GM12878 (cell line): ENCODE data around the gene ZNF574. TPM values are rescaled to one million over a fixed set of nuclear protein-coding genes. Genes with fewer than 3 reads are reported as not detected.

ENCODE experiments used
- ATAC-seq: fragments of 200-7000 bp; cut with Tn5 transposase; 3 replicates; pipeline ENCODE4 v1.9.1; 2020; ENCODE audit warnings: mild to moderate bottlenecking, moderate library complexity
- BruUV-seq: library from RNA; stranded (reverse); fragments of 400-500 nt; replicated peaks from 2 replicates; lab custom pipeline; 2021; lab: Mats Ljungman, UMichigan
- CTCF ChIA-PET: fragments of 300-600 bp; sonication (Branson Sonifier 250); formaldehyde crosslinking; extraction: SDS; loops from one replicate; lab custom pipeline; 2021; ENCODE audit warnings: inconsistent platforms; lab: Yijun Ruan, JAX
- POLR2A ChIA-PET: fragments of 350-600 bp; formaldehyde crosslinking; extraction: SDS; loops from one replicate; lab custom pipeline; 2021; ENCODE audit warnings: inconsistent platforms; lab: Charles Lee
- RAD21 ChIA-PET: fragments of 300-600 bp; sonication (Branson Sonifier 250); formaldehyde crosslinking; loops from one replicate; lab custom pipeline; 2023; ENCODE audit warnings: antibody characterized with exemption; ENCODE audit not compliant: unreplicated experiment; lab: Charles Lee
- SMC1A ChIA-PET: fragments of 300-600 bp; sonication (Branson Sonifier 250); formaldehyde crosslinking; loops from one replicate; lab custom pipeline; 2023; ENCODE audit not compliant: unreplicated experiment, uncharacterized antibody; lab: Charles Lee
- DNase-seq: peaks from one replicate; pipeline ENCODE4 v3.0.0-alpha.2; 2011; ENCODE audit warnings: low read depth, low spot score
- FAIRE-seq: peaks from 3 replicates; lab custom pipeline; 2011; peaks lifted over from hg19 to GRCh38; lab: Jason Lieb, UNC
- H2AFZ ChIP-seq: 2 replicates; pipeline ENCODE4 v1.6.0; 2011; ENCODE audit warnings: low read depth, low read length, control low read depth; ENCODE audit not compliant: control insufficient read depth
- H3K27ac ChIP-seq: 2 replicates; pipeline ENCODE4 v1.5.1; 2011; ENCODE audit warnings: control low read depth; ENCODE audit not compliant: control insufficient read depth, insufficient read depth
- H3K27me3 ChIP-seq, 2 experiments: replicated peaks in 1 of 2; 2 replicates each; pipeline versions ENCODE4 v1.6.0 to v1.6.1; 2011; ENCODE audit warnings: low read length in 1 of 2; ENCODE audit not compliant: control insufficient read depth in 2 of 2, insufficient read depth in 2 of 2
- H3K36me3 ChIP-seq, 2 experiments: 2 replicates each; pipeline ENCODE4 v1.5.1; 2011; ENCODE audit warnings: low read length in 1 of 2; ENCODE audit not compliant: control insufficient read depth in 2 of 2, insufficient read depth in 2 of 2
- H3K4me1 ChIP-seq: 2 replicates; pipeline ENCODE4 v1.6.1; 2011; ENCODE audit warnings: mild to moderate bottlenecking, low read length, moderate library complexity, mixed read lengths; ENCODE audit not compliant: control insufficient read depth, insufficient read depth
- H3K4me2 ChIP-seq: 2 replicates; pipeline ENCODE4 v1.6.0; 2011; ENCODE audit warnings: control low read depth; ENCODE audit not compliant: control insufficient read depth, insufficient read depth
- H3K4me3 ChIP-seq: fragments of 200-600 bp; sonication (generic); 2 replicates; pipeline ENCODE4 v1.5.1; 2016
- H3K79me2 ChIP-seq: 2 replicates; pipeline ENCODE4 v1.6.0; 2011; ENCODE audit warnings: low read length; ENCODE audit not compliant: control insufficient read depth, insufficient read depth
- H3K9ac ChIP-seq: 2 replicates; pipeline ENCODE4 v1.8.0; 2011; ENCODE audit warnings: low read length, control low read depth, mixed read lengths; ENCODE audit not compliant: control insufficient read depth, insufficient read depth
- H3K9me3 ChIP-seq: replicated peaks from 3 replicates; pipeline ENCODE4 v1.5.1; 2011; ENCODE audit warnings: mild to moderate bottlenecking, low read length; ENCODE audit not compliant: control insufficient read depth, insufficient read depth
- H4K20me1 ChIP-seq: 2 replicates; pipeline ENCODE4 v1.6.0; 2011; ENCODE audit not compliant: control insufficient read depth, insufficient read depth
- ASH2L ChIP-seq: fragments of 300-600, 200-600 bp; sonication (generic); IDR thresholded peaks from 2 replicates; pipeline ENCODE4 v1.6.1; 2017; ENCODE audit warnings: low read depth, mild to moderate bottlenecking, borderline replicate concordance
- CHD1 ChIP-seq: IDR thresholded peaks from 2 replicates; pipeline ENCODE4 v1.6.1; 2012; ENCODE audit warnings: low read depth, low read length, improper control_type of control experiment
- CREB1 ChIP-seq: IDR thresholded peaks from 2 replicates; pipeline ENCODE4 v1.6.1; 2012; ENCODE audit warnings: low read depth, mild to moderate bottlenecking, inconsistent platforms
- E4F1 ChIP-seq: fragments of 450-650 bp; IDR thresholded peaks from 2 replicates; pipeline ENCODE4 v1.6.1; 2018; ENCODE audit warnings: borderline replicate concordance, mild to moderate bottlenecking; ENCODE audit not compliant: partially characterized antibody
- IRF4 ChIP-seq: IDR thresholded peaks from 2 replicates; pipeline ENCODE4 v1.6.1; 2011; ENCODE audit warnings: low read depth, low read length
- NBN ChIP-seq: fragments of 450-650 bp; IDR thresholded peaks from 2 replicates; pipeline ENCODE4 v1.6.1; 2016
- NFYB ChIP-seq: IDR thresholded peaks from 2 replicates; pipeline ENCODE4 v1.6.1; 2011; ENCODE audit warnings: low read depth, mild to moderate bottlenecking, low read length, improper control_type of control experiment, moderate library complexity; ENCODE audit not compliant: insufficient read depth
- NKRF ChIP-seq: fragments of 450-650 bp; conservative IDR thresholded peaks from 2 replicates; pipeline ENCODE4 v1.6.1; 2017; ENCODE audit warnings: mild to moderate bottlenecking, moderate library complexity
- RCOR1 ChIP-seq: conservative IDR thresholded peaks from 2 replicates; pipeline ENCODE4 v1.6.1; 2012; ENCODE audit warnings: low read depth, low read length, improper control_type of control experiment
- REST ChIP-seq: IDR thresholded peaks from 2 replicates; pipeline ENCODE4 v1.6.1; 2012; ENCODE audit warnings: mild to moderate bottlenecking, low read depth, low read length
- SKIL ChIP-seq: fragments of 450-650 bp; IDR thresholded peaks from 2 replicates; pipeline ENCODE4 v1.6.1; 2017; ENCODE audit warnings: mild to moderate bottlenecking, low read depth, inconsistent platforms; ENCODE audit not compliant: poor library complexity, severe bottlenecking
- SRF ChIP-seq, 2 experiments: IDR thresholded peaks; 2 replicates each; pipeline ENCODE4 v1.6.1; 2011; ENCODE audit warnings: low read depth in 2 of 2, low read length in 2 of 2, mild to moderate bottlenecking in 1 of 2, moderate library complexity in 1 of 2
- ZNF207 ChIP-seq: fragments of 450-650 bp; IDR thresholded peaks from 2 replicates; pipeline ENCODE4 v1.6.1; 2014; ENCODE audit warnings: antibody characterized with exemption, mild to moderate bottlenecking, borderline replicate concordance
- WGBS: methylation state at CpG from one replicate; pipeline ENCODE4 v1.1.6; 2016; ENCODE audit warnings: low lambda C conversion rate; ENCODE audit not compliant: insufficient replicate concordance, insufficient coverage; ENCODE audit errors: missing lambda C conversion rate; 5-methylcytosine and 5-hydroxymethylcytosine counted together
- in situ Hi-C: fragments of 300-500 bp; cut with MboI; formaldehyde crosslinking; loops from 9 replicates; pipeline ENCODE4 v1.14.3; 2018; ENCODE audit warnings: mixed read lengths
- intact Hi-C: fragments of 100-400 bp; cut with micrococcal nuclease; formaldehyde crosslinking; loops from one replicate; pipeline ENCODE4 v1.14.2; 2022; ENCODE audit not compliant: unreplicated experiment
- polyA plus RNA-seq, 11 experiments: library from polyadenylated mRNA; depleted of rRNA in 4 of 11; unstranded in 6 of 11; stranded (reverse) in 5 of 11; fragments of >200 nt; fragmentation: Nextera tagmentation in 4 of 11; fragmentation: Illumina TruSeq in 1 of 11; extraction: Ambion mirVana in 4 of 11; extraction: Trizol in 1 of 11; gene quantifications; 1 replicate in 1 of 11; 2 replicates in 10 of 11; pipeline versions ENCODE4 v1.2.1 to v1.2.3, GENCODE V29; 2011 to 2016; ENCODE audit warnings: inconsistent platforms in 2 of 11, missing spikeins in 2 of 11, low read depth in 1 of 11
- total RNA-seq, 4 experiments: library from RNA; depleted of rRNA in 3 of 4; stranded (reverse); fragments of >200 nt in 3 of 4; fragmentation: Illumina TruSeq in 1 of 4; extraction: Trizol in 1 of 4; gene quantifications; 2 replicates each; pipeline versions ENCODE4 v1.2.1 to v1.2.3, GENCODE V29; 2013 to 2021

Gene ZNF574
- total and polyA plus RNA-seq, 10 of the 15 experiments (the other 5 are each of a cell fraction or from before 2014, with no cell fraction given) = 0.32 to 25.6 (median 11.4) TPM

GRCh38 chr19:42037649-42038048 is 38.3 kb upstream of the ZNF574 start:
- ChIA-PET POLR2A (no interaction called here), RAD21 (no interaction called here), CTCF (interaction anchor here (1.9 kb wide), 1 partner anchor 9 kb away, joined by 15 read pairs; no protein-coding TSS in a partner anchor), SMC1A (no interaction called here)
- in situ Hi-C loops = no loop called here
- Histone ChIP-seq H3K79me2 (no peaks in the 10 kb centered on the region), H3K9ac (no peak overlapping the region), H3K27ac (no peak overlapping the region), H3K4me1 (no peaks in the 10 kb centered on the region), H3K27me3 (no peaks in the 10 kb centered on the region), H3K36me3 (no peaks in the 10 kb centered on the region), H3K4me2 (no peak overlapping the region), H3K9me3 (no peaks in the 10 kb centered on the region), H2AFZ (no peak overlapping the region), H3K4me3 (no peak overlapping the region), H4K20me1 (no peaks in the 10 kb centered on the region)
- DNase-seq = no peak
- no peak for FAIRE-seq
- BruUV-seq = no TSS peak
- 22% methylated on average over 5 of the region's 5 CpGs for WGBS
- intact Hi-C loops = no loop called here
- ATAC-seq = no peak
- no peak for TF ChIP-seq NKRF
- TF ChIP-seq SKIL = no peak
- no peak for TF ChIP-seq NBN
- no peak for TF ChIP-seq REST
- no peak for TF ChIP-seq CHD1
- TF ChIP-seq ASH2L = no peak
- TF ChIP-seq NFYB = no peak
- no peak for TF ChIP-seq CREB1
- no peak for TF ChIP-seq ZNF207
- TF ChIP-seq E4F1 = no peak
- TF ChIP-seq SRF (IDR thresholded peaks at IDR 0.05; ENCODE audit: low read depth in 2 of 2, low read length in 2 of 2) = no peak
- TF ChIP-seq IRF4 = no peak
- no peak for TF ChIP-seq RCOR1
